C4-2B (cell line): ENCODE measurements around the gene AP1S3.

Experiments used
- ZFX ChIP-seq: fragments of 450-650 bp; IDR thresholded peaks from 2 replicates; pipeline ENCODE4 v1.6.1; 2017
- TF ChIP-seq, protein P1 (sequence below): fragments of 450-650 bp; conservative IDR thresholded peaks from 2 replicates; pipeline ENCODE4 v1.5.1; 2017; ENCODE audit warnings: mild to moderate bottlenecking

DNA sequence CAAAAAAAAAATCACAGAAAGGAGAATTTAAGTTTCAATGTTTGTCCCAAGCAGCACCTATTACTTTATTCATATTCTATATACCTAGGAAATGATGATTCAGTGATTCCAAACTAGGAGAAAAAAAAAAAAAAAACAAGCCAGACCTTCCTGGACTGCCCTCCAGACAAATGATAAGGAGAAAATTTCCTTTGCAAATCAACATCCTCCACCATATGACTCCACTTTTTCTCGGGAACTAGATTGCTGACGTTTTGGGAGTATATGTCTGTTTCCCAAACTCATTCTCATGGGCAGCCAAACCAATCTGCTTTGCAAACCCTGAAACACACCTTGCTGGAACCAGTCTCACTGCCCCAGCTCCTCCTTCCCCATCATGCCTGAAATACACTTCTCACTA is 16.8 kb downstream of the AP1S3 start:
- TF ChIP-seq, protein P1, sequence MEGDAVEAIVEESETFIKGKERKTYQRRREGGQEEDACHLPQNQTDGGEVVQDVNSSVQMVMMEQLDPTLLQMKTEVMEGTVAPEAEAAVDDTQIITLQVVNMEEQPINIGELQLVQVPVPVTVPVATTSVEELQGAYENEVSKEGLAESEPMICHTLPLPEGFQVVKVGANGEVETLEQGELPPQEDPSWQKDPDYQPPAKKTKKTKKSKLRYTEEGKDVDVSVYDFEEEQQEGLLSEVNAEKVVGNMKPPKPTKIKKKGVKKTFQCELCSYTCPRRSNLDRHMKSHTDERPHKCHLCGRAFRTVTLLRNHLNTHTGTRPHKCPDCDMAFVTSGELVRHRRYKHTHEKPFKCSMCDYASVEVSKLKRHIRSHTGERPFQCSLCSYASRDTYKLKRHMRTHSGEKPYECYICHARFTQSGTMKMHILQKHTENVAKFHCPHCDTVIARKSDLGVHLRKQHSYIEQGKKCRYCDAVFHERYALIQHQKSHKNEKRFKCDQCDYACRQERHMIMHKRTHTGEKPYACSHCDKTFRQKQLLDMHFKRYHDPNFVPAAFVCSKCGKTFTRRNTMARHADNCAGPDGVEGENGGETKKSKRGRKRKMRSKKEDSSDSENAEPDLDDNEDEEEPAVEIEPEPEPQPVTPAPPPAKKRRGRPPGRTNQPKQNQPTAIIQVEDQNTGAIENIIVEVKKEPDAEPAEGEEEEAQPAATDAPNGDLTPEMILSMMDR: no peak
- TF ChIP-seq ZFX: no peak
